ENCODE data around the gene MLPH.

Gene MLPH

GRCh38 chr2:237474442-237474911 lies 12.6 kb upstream of the MLPH start:
- no peaks in the 10 kb centered on the region for H3K27me3 ChIP-seq (ENCODE audit: low read length)
- no peaks in the 10 kb centered on the region for H3K79me2 ChIP-seq (ENCODE audit: insufficient read depth, low read length)
- peak overlapping the region; percentile 78 for H3K4me3 ChIP-seq (ENCODE audit: insufficient read depth, low read length, poor library complexity, severe bottlenecking)
- no peaks in the 10 kb centered on the region for H3F3A ChIP-seq (ENCODE audit: insufficient read depth)
- peak overlapping the region; percentile 73 for H3K9ac ChIP-seq (ENCODE audit: low read length)
- peak overlapping the region; percentile 98 for H2AFZ ChIP-seq (ENCODE audit: low read depth, low read length, severe bottlenecking)
- no peaks in the 10 kb centered on the region for H3K9me2 ChIP-seq (replicated peaks; ENCODE audit: insufficient read depth, low read length)
- H3K36me3 ChIP-seq (ENCODE audit: low read length): no peaks in the 10 kb centered on the region
- no peaks in the 10 kb centered on the region for H4K20me1 ChIP-seq (ENCODE audit: low read depth, low read length)
- no peak overlapping the region for H3K27ac ChIP-seq (ENCODE audit: low read depth, low read length)
- H3K4me2 ChIP-seq (ENCODE audit: low read depth, low read length, poor library complexity, severe bottlenecking): peak overlapping the region; percentile 72
- TF ChIP-seq CTCF (IDR thresholded peaks at IDR 0.05; ENCODE audit: insufficient read depth, low read length, poor library complexity, severe bottlenecking) (no peak), EZH2phosphoT487 (conservative IDR thresholded peaks at IDR 0.05; ENCODE audit: low read length) (no peak)
- no peaks in the 10 kb centered on the region for H3K9me3 ChIP-seq (ENCODE audit: insufficient read depth, low read length)

- H3K27ac ChIP-seq (ENCODE audit: low read depth, low read length): no peak overlapping the region
- H3K27me3 ChIP-seq (ENCODE audit: low read length): no peaks in the 10 kb centered on the region
- no peaks in the 10 kb centered on the region for H3K9me3 ChIP-seq (ENCODE audit: insufficient read depth, low read length)
- peak overlapping the region; percentile 72 for H3K4me2 ChIP-seq (ENCODE audit: low read depth, low read length, poor library complexity, severe bottlenecking)
- no peaks in the 10 kb centered on the region for H3K9me2 ChIP-seq (replicated peaks; ENCODE audit: insufficient read depth, low read length)
- H3K9ac ChIP-seq (ENCODE audit: low read length): peak overlapping the region; percentile 73
- no peaks in the 10 kb centered on the region for H3K79me2 ChIP-seq (ENCODE audit: insufficient read depth, low read length)
- no peaks in the 10 kb centered on the region for H4K20me1 ChIP-seq (ENCODE audit: low read depth, low read length)
- H3F3A ChIP-seq (ENCODE audit: insufficient read depth): no peaks in the 10 kb centered on the region
- no peaks in the 10 kb centered on the region for H3K36me3 ChIP-seq (ENCODE audit: low read length)
- TF ChIP-seq CTCF (IDR thresholded peaks at IDR 0.05; ENCODE audit: insufficient read depth, low read length, poor library complexity, severe bottlenecking): peak; percentile 83
- no peak for TF ChIP-seq EZH2phosphoT487 (conservative IDR thresholded peaks at IDR 0.05; ENCODE audit: low read length)
- H2AFZ ChIP-seq (ENCODE audit: low read depth, low read length, severe bottlenecking): peak overlapping the region; percentile 98
- H3K4me3 ChIP-seq (ENCODE audit: insufficient read depth, low read length, poor library complexity, severe bottlenecking): peak overlapping the region; percentile 78
Observed at GRCh38 chr2:237474931-237475703, 11.9 kb upstream of the MLPH start.

- Histone ChIP-seq H3K9me3 (ENCODE audit: insufficient read depth, low read length) (no peaks in the 10 kb centered on the region), H3K9ac (ENCODE audit: low read length) (peak overlapping the region; percentile 73), H3K4me3 (ENCODE audit: insufficient read depth, low read length, poor library complexity, severe bottlenecking) (peak overlapping the region; percentile 78), H3K36me3 (ENCODE audit: low read length) (no peaks in the 10 kb centered on the region), H3K27ac (ENCODE audit: low read depth, low read length) (no peak overlapping the region), H3K9me2 (replicated peaks; ENCODE audit: insufficient read depth, low read length) (no peaks in the 10 kb centered on the region), H3K4me2 (ENCODE audit: low read depth, low read length, poor library complexity, severe bottlenecking) (peak overlapping the region; percentile 72), H3K27me3 (ENCODE audit: low read length) (no peaks in the 10 kb centered on the region), H3F3A (ENCODE audit: insufficient read depth) (no peaks in the 10 kb centered on the region), H3K79me2 (ENCODE audit: insufficient read depth, low read length) (no peaks in the 10 kb centered on the region), H2AFZ (ENCODE audit: low read depth, low read length, severe bottlenecking) (peak overlapping the region; percentile 98), H4K20me1 (ENCODE audit: low read depth, low read length) (no peaks in the 10 kb centered on the region)
- TF ChIP-seq EZH2phosphoT487 (conservative IDR thresholded peaks at IDR 0.05; ENCODE audit: low read length): no peak
- TF ChIP-seq CTCF (IDR thresholded peaks at IDR 0.05; ENCODE audit: insufficient read depth, low read length, poor library complexity, severe bottlenecking): no peak
Observed at GRCh38 chr2:237475704-237476141, 11.3 kb upstream of the MLPH start.
